Measurements from ENCODE around the gene BBOX1.
"Not testable (repeated sequence)": the region's sequence is repeated elsewhere in the genome, so short reads cannot be mapped to it uniquely, and the experiment has no call there.

Gene BBOX1

DNA sequence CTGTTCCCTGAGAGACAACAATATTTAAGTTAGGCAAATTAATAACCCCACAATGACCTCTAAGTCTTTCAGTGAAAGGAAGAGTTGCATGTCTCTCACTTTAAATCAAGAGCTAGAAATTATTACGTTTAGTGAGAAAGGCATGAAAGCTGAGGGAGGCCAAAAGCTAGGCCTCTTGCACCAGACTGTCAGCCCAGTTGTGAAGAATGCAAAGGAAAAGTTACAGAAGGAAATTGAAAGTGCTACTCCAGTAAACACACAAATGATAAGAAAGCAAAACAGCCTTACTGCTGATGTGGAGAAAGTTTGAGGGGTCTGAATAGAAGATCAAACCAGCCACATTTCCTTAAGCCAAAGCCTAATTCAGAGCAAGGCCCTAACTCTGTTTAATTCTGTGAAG is 45.0 kb downstream of the BBOX1 start:
- DNase-seq: no peak

DNA sequence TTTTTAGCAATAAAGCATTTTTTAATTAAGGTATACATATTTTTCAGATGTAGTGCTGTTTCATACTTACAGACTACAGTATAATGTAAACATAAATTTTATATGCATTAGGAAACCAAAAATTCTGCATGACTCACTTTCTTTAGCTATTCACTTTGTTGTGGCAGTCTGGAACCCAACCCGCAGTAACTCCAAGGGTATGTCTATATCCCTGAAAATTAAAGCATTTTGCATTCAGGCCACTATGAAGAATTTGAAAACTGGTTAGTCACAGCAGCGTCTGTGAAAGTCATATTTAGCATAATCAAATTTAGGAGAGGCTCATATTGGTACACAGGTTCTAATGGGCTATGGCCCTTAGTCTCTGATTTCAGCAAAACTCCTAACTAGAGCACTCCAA is 46.8 kb downstream of the BBOX1 start:
- DNase-seq: no peak

DNA sequence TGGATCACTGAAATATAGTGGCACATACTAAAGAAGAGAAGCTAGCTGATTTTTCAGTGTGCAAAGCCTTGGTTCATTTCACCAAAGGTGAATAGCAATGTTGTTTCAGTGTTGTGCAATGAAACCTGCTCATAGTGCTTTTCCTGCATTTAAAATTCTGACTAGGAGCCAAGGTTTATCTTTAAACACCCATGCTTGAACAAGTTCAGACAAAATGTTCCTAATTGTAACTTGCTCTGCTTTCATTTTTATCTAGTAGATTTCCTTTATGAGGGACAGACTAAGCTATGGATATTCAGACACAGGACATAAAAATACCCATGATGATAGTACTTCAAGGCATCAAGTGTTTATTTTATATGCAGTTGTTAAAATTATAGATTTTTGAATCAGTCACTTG is 47.7 kb downstream of the BBOX1 start:
- DNase-seq: no peak

DNA sequence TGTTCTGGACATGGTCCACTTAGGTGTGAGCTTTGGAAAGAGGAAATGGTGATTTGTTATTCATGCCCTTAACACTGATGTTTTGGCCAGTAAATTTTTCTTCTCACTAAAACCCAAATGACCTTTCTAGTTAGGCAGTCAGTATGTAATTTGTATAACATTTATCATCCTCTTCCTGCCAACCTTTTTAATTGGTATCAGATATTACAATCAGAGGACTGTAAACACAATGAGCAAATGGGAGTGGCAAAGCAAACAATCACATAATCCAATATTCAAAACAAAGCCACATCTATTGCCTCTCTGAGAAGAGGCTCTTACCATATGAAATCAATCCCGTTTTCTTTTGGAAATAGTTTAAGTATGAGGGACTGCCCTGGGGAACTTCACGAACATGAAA is 49.1 kb downstream of the BBOX1 start:
- DNase-seq: no peak

DNA sequence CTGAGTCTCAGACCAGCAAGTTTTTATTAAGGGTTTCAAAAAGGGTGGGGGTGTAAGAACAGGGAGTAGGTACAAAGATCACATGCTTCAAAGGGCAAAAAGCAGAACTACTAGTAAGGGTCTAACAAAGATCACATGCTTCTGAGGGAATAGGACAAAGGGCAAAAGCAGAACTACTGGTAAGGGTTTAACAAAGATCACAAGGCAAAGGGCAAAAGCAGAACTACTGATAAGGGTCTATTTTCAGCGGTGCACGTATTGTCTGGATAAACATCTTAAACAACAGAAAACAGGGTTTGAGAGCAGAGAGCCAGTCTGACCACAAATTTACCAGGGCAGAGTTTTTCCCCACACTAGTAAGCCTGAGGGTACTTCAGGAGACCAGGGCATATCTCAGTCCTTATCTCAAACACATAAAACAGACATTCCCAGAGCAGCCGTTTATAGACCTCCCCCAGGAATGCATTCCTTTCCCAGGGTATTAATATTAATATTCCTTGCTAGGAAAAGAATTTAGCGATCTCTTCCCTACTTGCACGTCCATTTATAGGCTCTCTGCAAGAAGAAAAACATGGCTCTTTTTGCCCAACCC is 49.8 kb downstream of the BBOX1 start:
- DNase-seq: not testable (repeated sequence)

DNA sequence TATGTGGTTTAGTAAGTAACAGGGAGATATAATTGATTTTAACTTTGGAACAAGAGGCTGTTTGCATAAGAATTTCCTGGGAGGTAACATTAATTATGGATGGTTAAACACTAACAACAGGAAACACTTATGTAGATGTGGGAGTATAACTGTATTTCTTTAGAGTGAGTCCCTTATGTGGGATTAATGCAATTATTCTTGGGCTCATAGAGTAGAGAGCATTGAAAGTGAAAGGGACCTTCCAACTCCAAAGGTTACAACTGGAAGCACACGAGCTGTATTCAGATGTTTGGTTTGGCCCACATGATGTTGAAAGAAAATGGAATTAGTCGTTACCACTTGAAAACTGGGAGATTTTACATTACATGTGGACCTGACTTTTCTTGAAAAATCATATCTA is 53.5 kb downstream of the BBOX1 start:
- no peak for DNase-seq

DNA sequence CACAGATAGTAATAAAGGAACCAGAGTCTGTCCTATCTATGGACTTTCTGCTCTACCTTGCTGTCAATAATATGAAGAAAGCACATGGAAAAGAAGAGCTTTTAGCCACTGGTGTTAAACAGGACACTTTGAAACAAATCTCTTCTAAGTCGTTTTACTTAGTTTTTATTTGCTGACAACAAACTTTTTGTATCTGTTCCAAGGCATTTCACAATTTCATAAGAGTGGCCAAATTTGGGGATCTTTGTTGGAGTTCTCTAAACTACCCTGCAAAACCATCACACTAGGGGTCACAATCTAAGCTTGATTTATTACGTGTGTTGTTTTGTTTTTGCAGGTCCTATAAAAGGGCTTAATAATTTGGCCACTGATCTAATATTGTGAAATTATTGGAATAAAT is 54.4 kb downstream of the BBOX1 start:
- no peak for DNase-seq

DNA sequence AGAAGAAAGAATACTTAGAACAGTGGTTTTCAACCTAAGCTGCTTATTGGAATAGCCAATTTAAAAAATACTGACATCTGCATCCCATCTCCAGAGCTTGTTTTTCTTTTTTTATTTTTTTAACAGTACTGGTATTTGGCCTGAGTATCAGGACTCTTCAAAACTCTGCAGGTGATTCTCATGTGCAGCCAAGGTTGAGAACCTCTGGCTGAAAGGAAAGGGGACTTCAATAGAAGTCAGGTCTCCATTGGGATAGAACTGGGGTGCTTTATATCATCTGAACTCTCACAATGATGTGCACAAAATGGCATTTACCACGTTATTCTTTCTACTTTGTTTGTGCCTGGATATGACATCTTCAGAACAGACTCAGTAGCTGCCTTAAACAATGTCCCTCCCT is 55.3 kb downstream of the BBOX1 start:
- DNase-seq: no peak

DNA sequence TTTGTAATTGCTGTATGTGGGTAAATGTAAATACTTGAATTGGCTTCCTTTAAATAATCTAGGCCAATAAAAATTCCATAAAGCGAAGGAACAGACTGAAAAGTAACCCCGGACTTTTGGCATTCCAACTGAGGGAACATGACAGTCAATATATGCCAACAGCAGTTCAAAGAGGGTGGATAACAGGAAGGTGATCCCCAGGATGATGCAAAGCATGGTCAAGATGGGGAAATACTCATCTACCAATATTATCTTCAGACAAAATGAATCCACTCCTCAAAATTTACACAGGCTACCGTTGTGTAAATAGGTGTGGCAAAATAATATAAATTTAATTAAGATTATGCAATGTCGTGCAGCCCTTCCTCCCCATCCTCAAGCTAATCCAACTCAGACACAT is 56.9 kb downstream of the BBOX1 start:
- no peak for DNase-seq

DNA sequence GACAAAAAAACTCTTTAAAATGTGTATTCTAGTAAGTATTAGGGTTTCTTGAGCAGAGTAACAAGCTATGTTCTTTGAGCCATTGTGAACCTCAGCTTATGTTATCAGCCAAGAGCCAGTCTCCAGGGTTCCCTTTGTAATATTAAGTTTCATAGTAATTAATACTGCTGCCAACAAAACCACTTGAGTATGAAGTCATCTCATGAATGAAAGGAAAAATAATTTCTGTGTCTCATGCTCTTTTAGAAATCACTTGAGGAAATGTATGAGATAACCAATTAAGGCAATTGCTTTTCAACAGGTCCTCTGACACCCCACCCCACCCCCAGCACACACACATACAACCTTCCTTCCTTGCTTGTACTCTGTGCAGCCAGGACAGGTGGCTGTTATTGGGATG is 59.9 kb downstream of the BBOX1 start:
- peak; percentile 46 for DNase-seq

DNA sequence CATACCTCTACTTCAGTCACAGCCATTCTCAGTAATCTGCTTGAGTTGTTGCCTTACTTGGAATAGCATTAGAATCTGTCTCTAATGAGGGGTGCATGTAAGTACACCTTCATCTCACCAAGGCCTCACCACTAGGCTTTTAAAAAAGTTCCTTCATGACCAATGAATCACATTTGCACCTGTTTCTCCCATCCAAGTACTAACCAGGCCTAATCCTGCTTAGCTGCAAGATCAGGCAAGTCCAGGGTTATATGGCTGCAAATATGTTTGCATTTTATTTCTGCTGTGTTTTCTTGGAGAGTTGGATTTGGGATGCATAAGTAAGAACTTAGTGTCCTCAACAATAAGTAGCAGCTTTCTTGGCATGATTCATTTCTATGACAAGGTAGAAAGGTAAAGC is 66.9 kb downstream of the BBOX1 start:
- no peak for DNase-seq

DNA sequence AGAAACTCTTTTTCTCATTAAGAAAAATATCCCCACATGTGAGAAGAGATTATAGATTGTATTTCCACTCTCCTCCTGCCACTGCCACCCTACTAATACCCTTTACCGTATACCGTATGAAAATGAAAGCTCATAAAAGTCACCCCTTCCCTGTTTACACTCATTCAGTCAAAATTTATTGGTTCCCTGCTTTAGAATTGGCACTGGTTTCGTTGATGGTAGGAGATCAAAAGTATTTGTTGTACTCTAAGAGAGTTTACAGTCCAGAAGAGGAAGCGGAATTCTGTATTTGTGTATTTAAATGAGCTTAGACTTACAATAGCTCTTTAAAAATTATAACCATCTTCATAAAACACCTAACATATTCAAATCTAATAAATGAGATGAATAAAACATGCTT is 68.2 kb downstream of the BBOX1 start:
- no peak for DNase-seq

DNA sequence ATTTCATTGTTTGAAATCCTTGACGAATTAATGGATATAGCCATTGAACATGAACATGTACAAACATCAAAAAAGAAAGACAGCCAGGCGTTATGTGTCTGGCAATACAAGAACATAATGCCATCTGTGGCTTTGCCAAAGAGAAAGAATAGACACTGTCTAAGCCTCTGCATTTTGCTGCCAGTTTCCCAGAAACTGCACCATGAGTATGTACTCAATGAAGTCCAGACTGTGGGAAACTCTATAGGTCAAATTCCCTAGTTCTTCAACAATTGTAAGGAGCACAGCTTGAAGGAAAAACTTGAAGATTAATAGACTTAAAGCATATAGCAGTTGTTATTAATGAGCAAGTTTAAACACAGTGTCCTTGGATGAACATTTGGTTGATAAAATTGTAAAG is 71.3 kb downstream of the BBOX1 start:
- peak; percentile 4 for DNase-seq

DNA sequence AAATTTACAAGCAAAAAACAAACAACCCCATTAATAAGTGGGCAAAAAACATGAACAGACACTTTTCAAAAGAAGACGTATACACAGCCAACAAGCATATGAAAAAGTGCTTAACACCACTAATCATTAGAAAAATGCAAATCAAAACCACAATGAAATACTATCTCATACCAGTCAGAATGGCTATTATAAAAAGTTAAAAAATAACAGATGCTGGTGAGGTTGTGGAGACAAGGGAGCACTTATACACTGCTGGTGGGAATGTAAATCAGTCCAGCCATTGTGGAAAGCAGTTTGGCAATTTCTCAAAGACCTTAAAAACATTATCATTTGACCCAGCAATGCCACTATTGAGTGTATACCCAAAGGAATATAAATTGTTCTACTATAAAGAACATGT is 72.3 kb downstream of the BBOX1 start:
- DNase-seq: no peak

DNA sequence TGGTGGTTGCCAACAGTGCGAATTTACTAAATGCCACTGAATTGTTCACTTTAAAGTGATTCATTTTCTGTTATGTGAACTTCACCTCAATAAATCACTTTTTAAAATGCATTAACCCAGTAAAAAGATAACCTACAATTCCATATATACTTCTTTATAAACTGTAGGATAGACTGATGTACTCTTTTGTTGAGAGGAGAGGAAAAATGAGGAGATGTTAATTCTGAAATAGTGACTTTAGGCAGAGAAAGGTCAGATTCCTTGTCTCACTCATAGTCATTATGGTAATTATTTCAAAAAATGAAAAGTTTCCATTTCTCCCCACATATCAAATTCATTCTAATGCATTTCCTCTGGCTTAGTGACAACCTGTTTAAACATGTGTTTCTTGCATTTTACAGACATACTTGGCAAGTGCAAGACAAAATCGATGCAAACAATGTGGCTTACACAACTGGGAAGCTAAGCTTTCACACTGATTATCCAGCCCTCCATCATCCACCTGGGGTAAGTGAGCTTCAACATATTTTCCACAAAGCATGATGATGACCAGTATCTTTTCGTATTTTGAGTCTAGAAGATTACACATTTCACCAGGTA is 74.5 kb downstream of the BBOX1 start:
- no peak for DNase-seq

DNA sequence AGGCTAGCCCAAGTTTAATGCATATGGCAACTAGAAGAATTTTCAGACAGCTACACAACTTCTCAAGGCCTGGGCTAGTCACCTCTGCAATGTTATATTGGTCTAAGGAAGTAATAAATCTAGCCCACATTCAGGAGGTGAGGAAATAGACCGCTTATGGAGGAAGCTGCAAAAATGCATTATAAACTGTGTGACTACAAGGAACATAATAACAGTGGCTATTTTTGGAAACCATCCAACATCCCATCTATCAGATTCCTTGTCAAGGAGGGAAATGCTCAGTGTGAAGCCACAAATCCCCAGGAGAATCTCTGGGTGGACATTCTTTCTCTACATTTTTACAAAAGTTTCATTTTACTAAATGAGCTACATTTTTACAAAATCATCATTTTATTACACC is 76.1 kb downstream of the BBOX1 start:
- no peak for DNase-seq

DNA sequence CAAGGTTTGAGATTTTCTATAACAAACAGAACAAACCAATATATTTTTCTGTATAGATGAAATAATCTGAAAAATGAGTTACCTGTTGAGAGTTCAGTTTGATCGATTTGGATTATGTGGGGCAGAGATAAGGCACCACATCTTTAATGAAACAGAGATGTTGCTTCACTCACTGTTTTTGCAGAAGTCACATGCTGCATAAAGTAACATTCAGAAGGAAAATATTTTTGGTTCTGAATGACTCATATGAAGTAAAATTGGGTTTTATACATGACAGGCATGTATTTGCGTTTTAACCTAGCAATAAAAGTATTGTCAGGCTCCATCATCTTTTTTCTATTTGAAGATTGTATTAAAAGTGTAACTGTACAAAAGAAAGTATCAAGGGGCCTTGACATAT is 77.8 kb downstream of the BBOX1 start:
- DNase-seq: no peak

DNA sequence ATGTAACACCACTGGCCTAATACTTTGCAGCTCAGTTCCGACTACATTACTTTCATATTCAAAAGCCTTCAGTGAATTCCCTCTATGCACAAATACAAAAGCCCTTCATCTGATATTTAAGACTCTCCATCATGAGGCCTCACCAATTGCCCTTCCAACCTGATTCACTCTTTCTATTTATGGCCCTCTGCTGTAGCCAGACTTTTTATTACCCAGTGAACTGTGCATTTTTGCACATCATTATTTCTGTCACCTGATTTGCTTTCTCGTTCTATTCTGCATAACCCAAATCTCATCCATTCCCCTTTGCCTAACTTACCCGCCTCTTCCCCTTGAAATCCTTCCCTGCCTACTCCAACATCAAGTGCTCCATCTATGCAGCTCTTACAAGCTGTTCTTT is 78.3 kb downstream of the BBOX1 start:
- DNase-seq: no peak

DNA sequence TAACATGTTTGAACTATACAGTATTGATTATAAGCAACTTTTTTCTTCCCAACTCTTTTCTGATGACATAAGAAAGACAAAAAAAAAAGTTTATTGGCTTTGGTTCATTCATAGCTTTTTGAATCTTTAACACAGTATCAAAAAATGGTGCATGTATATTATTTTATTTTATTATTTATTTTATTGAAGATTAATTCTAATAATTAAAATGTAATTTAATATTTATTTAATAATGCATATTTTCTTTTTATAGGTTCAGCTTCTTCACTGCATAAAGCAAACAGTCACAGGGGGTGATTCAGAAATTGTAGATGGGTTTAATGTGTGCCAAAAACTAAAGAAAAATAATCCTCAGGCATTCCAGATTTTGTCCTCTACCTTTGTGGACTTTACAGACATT is 78.8 kb downstream of the BBOX1 start:
- DNase-seq: no peak

DNA sequence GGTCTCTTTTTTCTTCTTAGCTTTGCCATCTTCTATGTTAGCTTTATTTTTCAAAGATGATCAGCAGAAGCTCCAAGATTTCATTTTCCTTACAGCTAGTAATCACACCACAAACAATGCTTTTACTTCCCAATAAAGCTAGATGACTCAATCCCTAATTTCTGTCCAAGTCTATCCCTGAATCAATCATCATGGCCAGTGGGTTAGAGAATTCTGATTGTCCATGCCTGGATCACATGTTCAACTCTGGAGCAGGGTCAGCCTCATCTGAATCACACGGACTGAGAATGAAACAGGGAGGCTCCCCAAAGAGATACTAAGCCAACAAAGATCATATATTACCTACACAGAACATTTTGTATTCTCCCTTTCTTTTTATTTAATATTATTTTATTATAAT is 79.6 kb downstream of the BBOX1 start:
- no peak for DNase-seq

DNA sequence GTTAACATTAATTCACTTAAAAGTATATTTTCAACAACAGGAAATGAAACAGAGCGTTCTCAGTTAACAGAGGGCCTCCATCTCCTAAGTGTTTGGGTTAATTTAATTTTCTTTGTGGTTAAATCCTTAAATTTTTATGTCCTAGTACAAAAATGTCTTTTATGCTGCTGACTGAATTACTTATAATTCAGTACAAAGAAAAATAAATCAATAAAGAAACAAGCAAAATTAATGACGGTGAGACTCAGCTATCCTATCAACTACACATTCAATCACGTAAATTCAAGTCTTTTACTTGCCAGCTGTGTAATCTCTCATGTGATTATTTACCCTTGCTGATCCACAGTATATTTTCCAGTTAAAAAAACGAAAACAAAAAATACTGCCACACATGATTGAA is 81.4 kb downstream of the BBOX1 start:
- DNase-seq: no peak

DNA sequence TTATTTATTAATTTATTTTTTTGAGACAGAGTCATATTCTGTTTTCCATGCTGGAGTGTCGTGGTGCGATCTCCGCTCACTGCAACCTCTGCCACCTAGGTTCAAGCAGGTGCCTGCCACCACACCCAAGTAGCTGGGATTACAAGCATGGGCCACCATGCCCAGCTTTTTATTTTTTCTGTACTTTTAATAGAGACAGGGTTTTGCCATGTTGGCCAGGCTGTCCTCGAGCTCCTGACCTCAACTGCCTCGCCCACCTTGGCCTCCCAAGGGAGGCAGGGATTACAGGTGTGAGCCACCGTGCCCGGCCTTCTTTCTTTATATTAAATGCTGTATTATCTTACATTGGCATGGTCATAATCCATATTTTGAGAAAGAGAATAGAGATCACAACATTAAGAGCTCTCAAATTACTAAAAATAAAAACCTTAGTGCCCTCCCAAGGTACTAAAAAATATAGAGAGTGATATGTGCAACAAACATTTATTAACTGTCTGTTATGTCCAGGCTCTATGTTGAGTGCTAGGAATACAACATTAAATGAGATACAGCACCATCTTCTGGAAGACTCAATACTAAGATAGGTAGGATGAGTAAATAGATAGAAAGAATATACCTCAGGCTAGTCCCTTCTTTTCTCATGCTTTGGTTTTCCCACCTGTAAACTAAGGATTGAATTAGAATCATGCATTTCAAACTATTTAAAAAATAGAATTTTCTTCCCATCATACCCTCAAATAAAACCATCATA is 84.1 kb downstream of the BBOX1 start:
- DNase-seq: no peak

DNA sequence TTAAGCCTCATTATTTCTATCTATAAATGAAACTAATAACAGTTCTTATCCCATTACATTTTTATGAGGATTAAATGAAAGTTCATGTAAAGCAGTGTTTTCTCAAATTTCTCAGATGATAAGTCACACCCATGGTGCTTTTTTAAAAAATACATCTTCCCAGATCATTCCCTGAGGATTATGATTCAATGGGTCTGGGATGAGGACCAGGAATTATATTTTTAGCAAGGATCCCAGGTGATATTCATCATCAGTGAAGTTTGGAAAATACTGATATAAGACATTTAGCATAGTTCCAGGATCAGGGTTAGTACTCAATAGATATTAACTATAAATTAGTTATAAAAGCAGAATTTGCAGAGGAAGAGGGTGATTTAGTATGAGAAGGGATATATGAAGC is 89.1 kb downstream of the BBOX1 start:
- DNase-seq: no peak

DNA sequence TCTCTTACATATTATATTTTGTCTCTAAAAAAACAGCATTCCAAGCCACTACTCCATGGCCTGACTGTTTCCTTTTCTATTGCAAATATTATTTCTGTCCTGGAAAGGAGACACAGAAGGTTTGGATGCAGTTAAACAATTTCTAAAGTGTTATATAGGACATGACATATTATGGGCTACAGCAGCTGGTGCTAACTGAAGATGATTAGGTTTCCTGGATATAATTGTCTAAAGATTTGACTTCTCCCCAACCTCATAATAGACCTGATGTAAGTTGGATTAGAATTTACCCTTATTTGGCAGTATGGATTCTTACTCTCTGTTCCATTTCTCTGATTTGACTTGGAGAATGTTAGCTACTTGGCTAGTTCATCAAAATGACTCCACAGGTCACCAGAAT is 90.2 kb downstream of the BBOX1 start:
- no peak for DNase-seq

DNA sequence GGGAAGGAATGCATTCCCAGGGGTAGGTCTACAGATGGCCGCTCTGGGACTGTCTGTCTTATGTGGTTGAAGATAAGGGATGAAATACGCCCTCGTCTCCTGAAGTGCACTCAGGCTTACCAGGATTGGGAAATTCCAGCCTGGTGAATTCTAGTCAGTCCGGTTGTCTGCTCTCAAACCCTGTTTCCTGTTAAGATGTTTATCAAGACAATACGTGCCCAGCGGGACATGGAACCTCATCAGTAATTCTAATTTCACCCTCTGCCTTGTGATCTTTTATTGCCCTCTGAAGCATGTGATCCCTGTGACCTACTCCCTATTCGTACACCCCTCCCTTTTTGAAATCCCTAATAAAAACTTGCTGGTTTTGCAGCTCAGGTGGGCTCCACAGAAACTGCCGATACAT is 95.3 kb downstream of the BBOX1 start:
- DNase-seq: not testable (repeated sequence)

All from NCI-H774 (cell line).